MM.1S (cell line): ENCODE data around the gene B4GALNT3.

ENCODE experiments used
- EZH2 ChIP-seq: fragments of 300-600 bp; sonication (generic); optimal IDR thresholded peaks from 2 replicates; pipeline ENCODE3; 2017; ENCODE audit warnings: low read depth, mild to moderate bottlenecking, antibody characterized with exemption, low read length, mixed read lengths
- TF ChIP-seq, protein P1 (sequence below): fragments of 300-600 bp; sonication (generic); IDR thresholded peaks from 2 replicates; pipeline ENCODE4 v1.5.1; 2016; ENCODE audit warnings: antibody characterized with exemption, low read length, mixed read lengths

DNA sequence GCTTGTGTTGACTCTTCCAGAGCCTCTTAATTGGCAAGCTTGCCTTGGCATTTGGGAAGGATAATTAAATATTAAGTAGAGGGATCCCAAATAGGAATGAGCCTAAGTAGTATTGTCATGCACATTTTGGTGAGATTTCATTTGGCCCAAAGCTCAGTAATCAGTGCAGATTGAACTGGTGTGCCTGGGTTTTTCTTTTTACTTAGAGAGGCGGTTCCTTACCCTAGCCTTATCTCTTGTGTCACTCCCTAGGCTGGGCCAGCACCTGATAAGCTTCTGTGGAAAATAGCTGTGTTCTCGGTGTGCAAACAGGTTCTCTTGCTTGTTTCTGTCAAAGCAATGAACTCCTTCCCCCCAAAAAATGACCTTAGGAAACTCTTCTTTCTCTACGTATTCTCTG lies 9.3 kb upstream of the B4GALNT3 start:
- TF ChIP-seq, protein P1, sequence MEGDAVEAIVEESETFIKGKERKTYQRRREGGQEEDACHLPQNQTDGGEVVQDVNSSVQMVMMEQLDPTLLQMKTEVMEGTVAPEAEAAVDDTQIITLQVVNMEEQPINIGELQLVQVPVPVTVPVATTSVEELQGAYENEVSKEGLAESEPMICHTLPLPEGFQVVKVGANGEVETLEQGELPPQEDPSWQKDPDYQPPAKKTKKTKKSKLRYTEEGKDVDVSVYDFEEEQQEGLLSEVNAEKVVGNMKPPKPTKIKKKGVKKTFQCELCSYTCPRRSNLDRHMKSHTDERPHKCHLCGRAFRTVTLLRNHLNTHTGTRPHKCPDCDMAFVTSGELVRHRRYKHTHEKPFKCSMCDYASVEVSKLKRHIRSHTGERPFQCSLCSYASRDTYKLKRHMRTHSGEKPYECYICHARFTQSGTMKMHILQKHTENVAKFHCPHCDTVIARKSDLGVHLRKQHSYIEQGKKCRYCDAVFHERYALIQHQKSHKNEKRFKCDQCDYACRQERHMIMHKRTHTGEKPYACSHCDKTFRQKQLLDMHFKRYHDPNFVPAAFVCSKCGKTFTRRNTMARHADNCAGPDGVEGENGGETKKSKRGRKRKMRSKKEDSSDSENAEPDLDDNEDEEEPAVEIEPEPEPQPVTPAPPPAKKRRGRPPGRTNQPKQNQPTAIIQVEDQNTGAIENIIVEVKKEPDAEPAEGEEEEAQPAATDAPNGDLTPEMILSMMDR: no peak
- no peak for TF ChIP-seq EZH2
